Measurements from ENCODE around the gene MEF2D.

Gene MEF2D

DNA sequence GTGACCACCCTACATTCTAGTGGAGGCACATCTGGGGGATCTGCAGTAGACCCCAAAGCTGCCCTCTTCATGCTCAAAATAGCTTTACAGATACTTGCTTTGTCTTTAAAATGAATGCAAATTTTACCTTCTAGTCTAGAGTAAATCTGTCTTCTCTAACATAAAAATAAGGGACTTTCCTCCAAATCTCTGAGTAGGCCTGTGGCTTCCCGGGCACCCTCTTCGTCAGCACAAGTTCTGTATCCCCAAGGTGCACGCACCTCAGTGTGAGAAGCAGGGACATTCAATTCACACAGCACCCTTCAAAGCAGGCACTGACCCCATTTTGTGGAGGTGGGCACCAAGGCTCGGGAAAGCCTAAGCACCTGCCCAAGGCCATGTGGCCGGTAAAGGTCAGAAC, 19.0 kb downstream of the MEF2D start:
- Histone ChIP-seq H3K79me2 (ENCODE audit: insufficient read depth, low read length) (peaks cover 30% of the 10 kb centered on the region), H3K4me3 (ENCODE audit: low read length, poor library complexity, severe bottlenecking) (no peak overlapping the region)

DNA sequence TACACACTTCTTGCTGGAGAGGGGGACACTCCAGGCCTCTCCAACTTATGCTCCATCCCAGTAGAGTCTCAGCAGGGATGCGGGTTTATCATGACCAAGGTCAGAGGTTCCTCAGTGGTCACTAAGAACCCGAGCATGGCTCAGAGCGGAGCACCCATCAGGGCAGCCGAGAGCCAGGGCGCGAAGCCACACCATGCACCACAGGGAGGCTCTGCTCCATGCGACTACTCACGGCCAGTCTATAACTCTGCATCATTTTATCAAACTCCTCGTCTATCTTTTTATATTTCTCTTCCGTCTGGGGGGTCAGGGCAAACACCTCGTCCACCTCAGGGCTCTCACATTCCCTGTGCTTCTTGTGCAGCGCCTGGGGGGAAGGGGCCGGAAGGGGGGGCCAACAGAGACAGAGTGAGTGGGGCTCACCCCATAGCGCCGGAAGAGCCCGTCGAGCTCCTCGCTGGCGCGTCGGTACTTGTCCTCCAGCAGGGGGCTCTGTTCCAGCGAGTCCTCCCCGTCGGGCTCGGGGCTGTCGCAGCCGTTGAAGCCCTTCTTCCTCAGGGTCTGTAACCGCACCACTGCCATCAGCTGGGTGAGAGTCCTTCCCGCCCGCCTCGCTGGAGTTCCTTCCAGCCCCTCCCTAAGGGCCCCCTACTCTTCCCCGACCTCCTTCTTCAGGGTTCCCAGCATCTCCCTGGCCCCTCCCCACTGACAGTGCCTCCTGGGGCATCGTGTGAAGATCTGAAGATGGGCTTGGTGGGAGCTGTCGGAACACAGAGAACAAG, 20.0 kb downstream of the MEF2D start:
- no peaks in the 10 kb centered on the region for H3K4me1 ChIP-seq (ENCODE audit: insufficient read depth, low read length, poor library complexity, severe bottlenecking)

More for the DNA sequence above, 19.0 kb downstream of the MEF2D start:
- Histone ChIP-seq H3K27me3 (ENCODE audit: insufficient read depth, low read length, poor library complexity, severe bottlenecking) (no peaks in the 10 kb centered on the region), H3K9ac (ENCODE audit: low read depth, low read length, poor library complexity, severe bottlenecking) (no peak overlapping the region), H3K36me3 (ENCODE audit: insufficient read depth, low read length) (peaks cover 73% of the 10 kb centered on the region; the same call in 1 of the 2 replicates), H4K20me1 (ENCODE audit: insufficient read depth, low read length, poor library complexity, severe bottlenecking) (peaks cover 24% of the 10 kb centered on the region), H3K9me2 (replicated peaks; ENCODE audit: low read depth, low read length) (no peaks in the 10 kb centered on the region), H3K4me2 (ENCODE audit: low read depth, low read length, poor library complexity, severe bottlenecking) (no peak overlapping the region), H3K4me1 (ENCODE audit: insufficient read depth, low read length, poor library complexity, severe bottlenecking) (no peaks in the 10 kb centered on the region), H3K9me3 (ENCODE audit: insufficient read depth, low read depth, low read length) (no peaks in the 10 kb centered on the region), H3F3A (ENCODE audit: low read depth) (no peaks in the 10 kb centered on the region), H2AFZ (ENCODE audit: low read length) (no peak overlapping the region)
- TF ChIP-seq, protein P1, sequence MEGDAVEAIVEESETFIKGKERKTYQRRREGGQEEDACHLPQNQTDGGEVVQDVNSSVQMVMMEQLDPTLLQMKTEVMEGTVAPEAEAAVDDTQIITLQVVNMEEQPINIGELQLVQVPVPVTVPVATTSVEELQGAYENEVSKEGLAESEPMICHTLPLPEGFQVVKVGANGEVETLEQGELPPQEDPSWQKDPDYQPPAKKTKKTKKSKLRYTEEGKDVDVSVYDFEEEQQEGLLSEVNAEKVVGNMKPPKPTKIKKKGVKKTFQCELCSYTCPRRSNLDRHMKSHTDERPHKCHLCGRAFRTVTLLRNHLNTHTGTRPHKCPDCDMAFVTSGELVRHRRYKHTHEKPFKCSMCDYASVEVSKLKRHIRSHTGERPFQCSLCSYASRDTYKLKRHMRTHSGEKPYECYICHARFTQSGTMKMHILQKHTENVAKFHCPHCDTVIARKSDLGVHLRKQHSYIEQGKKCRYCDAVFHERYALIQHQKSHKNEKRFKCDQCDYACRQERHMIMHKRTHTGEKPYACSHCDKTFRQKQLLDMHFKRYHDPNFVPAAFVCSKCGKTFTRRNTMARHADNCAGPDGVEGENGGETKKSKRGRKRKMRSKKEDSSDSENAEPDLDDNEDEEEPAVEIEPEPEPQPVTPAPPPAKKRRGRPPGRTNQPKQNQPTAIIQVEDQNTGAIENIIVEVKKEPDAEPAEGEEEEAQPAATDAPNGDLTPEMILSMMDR (conservative IDR thresholded peaks at IDR 0.05; ENCODE audit: low read length): no peak
- TF ChIP-seq EZH2phosphoT487 (IDR thresholded peaks at IDR 0.05; ENCODE audit: borderline replicate concordance): no peak

DNA sequence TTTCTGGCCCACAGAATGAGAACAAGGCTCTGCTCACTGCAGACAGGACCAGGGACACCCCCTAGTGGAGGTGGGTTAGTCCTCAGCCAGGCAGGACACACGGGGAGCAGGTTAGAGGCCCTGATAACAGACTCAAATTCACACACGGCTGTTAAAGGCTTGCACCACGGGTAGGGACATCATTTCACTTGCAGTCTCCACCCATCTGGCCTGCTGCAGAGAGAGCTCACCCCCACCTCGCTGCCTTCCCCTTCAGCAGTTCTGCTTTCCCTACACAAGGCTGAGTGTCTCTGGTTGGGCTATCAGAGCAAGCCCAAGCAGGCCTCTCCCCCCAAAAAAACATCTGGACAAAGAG, 20.6 kb downstream of the MEF2D start:
- Histone ChIP-seq H3K4me3 (ENCODE audit: low read length, poor library complexity, severe bottlenecking) (no peak overlapping the region), H3K36me3 (ENCODE audit: insufficient read depth, low read length) (peaks cover 88% of the 10 kb centered on the region; the same call in 1 of the 2 replicates), H3K9ac (ENCODE audit: low read depth, low read length, poor library complexity, severe bottlenecking) (no peak overlapping the region), H3K9me3 (ENCODE audit: insufficient read depth, low read depth, low read length) (no peaks in the 10 kb centered on the region), H3F3A (ENCODE audit: low read depth) (no peaks in the 10 kb centered on the region), H4K20me1 (ENCODE audit: insufficient read depth, low read length, poor library complexity, severe bottlenecking) (peaks cover 11% of the 10 kb centered on the region), H3K4me1 (ENCODE audit: insufficient read depth, low read length, poor library complexity, severe bottlenecking) (no peaks in the 10 kb centered on the region), H3K9me2 (replicated peaks; ENCODE audit: low read depth, low read length) (no peaks in the 10 kb centered on the region), H3K79me2 (ENCODE audit: insufficient read depth, low read length) (peaks cover 17% of the 10 kb centered on the region; the same call in 1 of the 2 replicates), H3K4me2 (ENCODE audit: low read depth, low read length, poor library complexity, severe bottlenecking) (no peak overlapping the region), H3K27me3 (ENCODE audit: insufficient read depth, low read length, poor library complexity, severe bottlenecking) (no peaks in the 10 kb centered on the region), H2AFZ (ENCODE audit: low read length) (no peak overlapping the region)
- TF ChIP-seq, protein P1 (conservative IDR thresholded peaks at IDR 0.05; ENCODE audit: low read length): no peak
- no peak for TF ChIP-seq EZH2phosphoT487 (IDR thresholded peaks at IDR 0.05; ENCODE audit: borderline replicate concordance)

More for the DNA sequence above, 20.0 kb downstream of the MEF2D start:
- Histone ChIP-seq H4K20me1 (ENCODE audit: insufficient read depth, low read length, poor library complexity, severe bottlenecking) (peaks cover 16% of the 10 kb centered on the region), H3K9me2 (replicated peaks; ENCODE audit: low read depth, low read length) (no peaks in the 10 kb centered on the region), H3K79me2 (ENCODE audit: insufficient read depth, low read length) (peaks cover 22% of the 10 kb centered on the region; the same call in 1 of the 2 replicates), H2AFZ (ENCODE audit: low read length) (no peak overlapping the region), H3K36me3 (ENCODE audit: insufficient read depth, low read length) (peaks cover 82% of the 10 kb centered on the region; the same call in 1 of the 2 replicates), H3K9me3 (ENCODE audit: insufficient read depth, low read depth, low read length) (no peaks in the 10 kb centered on the region), H3K4me2 (ENCODE audit: low read depth, low read length, poor library complexity, severe bottlenecking) (no peak overlapping the region), H3K9ac (ENCODE audit: low read depth, low read length, poor library complexity, severe bottlenecking) (no peak overlapping the region), H3F3A (ENCODE audit: low read depth) (no peaks in the 10 kb centered on the region), H3K4me3 (ENCODE audit: low read length, poor library complexity, severe bottlenecking) (no peak overlapping the region), H3K27me3 (ENCODE audit: insufficient read depth, low read length, poor library complexity, severe bottlenecking) (no peaks in the 10 kb centered on the region)
- TF ChIP-seq, protein P1 (conservative IDR thresholded peaks at IDR 0.05; ENCODE audit: low read length): peak; percentile 64
- no peak for TF ChIP-seq EZH2phosphoT487 (IDR thresholded peaks at IDR 0.05; ENCODE audit: borderline replicate concordance)
